IMR-90 (cell line): ENCODE data around the gene CDK11B. TPM values are rescaled to one million over a fixed set of nuclear protein-coding genes. Genes with fewer than 3 reads are reported as not detected.

Experiments
- ATAC-seq: fragments of 200-7000 bp; cut with Tn5 transposase; 2 replicates; pipeline ENCODE4 v1.9.1; 2020; ENCODE audit warnings: low read depth, mild to moderate bottlenecking, moderate library complexity
- BruUV-seq: library from RNA; stranded (reverse); fragments of 400-500 nt; replicated peaks from 2 replicates; lab custom pipeline; 2021; lab: Mats Ljungman, UMichigan
- CTCF ChIA-PET: fragments of 300-600 bp; formaldehyde crosslinking; extraction: SDS; loops from one replicate; lab custom pipeline; 2021; ENCODE audit warnings: antibody characterized with exemption; lab: Yijun Ruan, JAX
- POLR2A ChIA-PET: fragments of 300-600 bp; sonication (Branson Sonifier 250); formaldehyde crosslinking; loops from one replicate; lab custom pipeline; 2022; ENCODE audit warnings: antibody characterized with exemption; ENCODE audit not compliant: unreplicated experiment; lab: Charles Lee
- DNase-seq: peaks from one replicate; pipeline ENCODE4 v3.0.0; 2013
- H2AFZ ChIP-seq: replicated peaks from 2 replicates; pipeline ENCODE3; 2013; ENCODE audit warnings: low read length, mild to moderate bottlenecking; ENCODE audit not compliant: poor library complexity
- H2AK5ac ChIP-seq: 2 replicates; pipeline ENCODE4 v1.6.1; 2013; ENCODE audit warnings: low read depth, low read length, inconsistent platforms
- H2AK9ac ChIP-seq: replicated peaks from 2 replicates; pipeline ENCODE3; 2013; ENCODE audit warnings: mild to moderate bottlenecking, low read depth, low read length, moderate library complexity; ENCODE audit not compliant: poor library complexity
- H2BK120ac ChIP-seq: 2 replicates; pipeline ENCODE4 v1.6.1; 2013; ENCODE audit warnings: low read depth, low read length, inconsistent platforms
- H2BK15ac ChIP-seq: 3 replicates; pipeline ENCODE4 v1.6.1; 2013; ENCODE audit warnings: low read depth, low read length, inconsistent platforms
- H2BK20ac ChIP-seq: 2 replicates; pipeline ENCODE4 v1.6.1; 2013; ENCODE audit warnings: low read depth, mild to moderate bottlenecking, inconsistent platforms, low read length, moderate library complexity
- H2BK5ac ChIP-seq: 2 replicates; pipeline ENCODE4 v1.6.1; 2013; ENCODE audit warnings: mild to moderate bottlenecking, low read depth, low read length, inconsistent platforms; ENCODE audit not compliant: poor library complexity, severe bottlenecking
- H3K14ac ChIP-seq: replicated peaks from 2 replicates; pipeline ENCODE4 v1.6.1; 2013; ENCODE audit warnings: low read depth, low read length, inconsistent platforms
- H3K18ac ChIP-seq: 2 replicates; pipeline ENCODE4 v1.6.1; 2013; ENCODE audit warnings: low read depth, low read length, control low read depth
- H3K23ac ChIP-seq: 2 replicates; pipeline ENCODE4 v1.6.1; 2013; ENCODE audit warnings: low read depth, low read length, inconsistent platforms
- H3K27ac ChIP-seq: 2 replicates; pipeline ENCODE4 v1.5.1; 2013; ENCODE audit warnings: mild to moderate bottlenecking, control low read depth, low read length; ENCODE audit not compliant: insufficient read depth
- H3K27me3 ChIP-seq: 2 replicates; pipeline ENCODE4 v1.6.1; 2013; ENCODE audit warnings: low read length; ENCODE audit not compliant: control insufficient read depth, insufficient read depth
- H3K36me3 ChIP-seq: 2 replicates; pipeline ENCODE4 v1.6.1; 2013; ENCODE audit warnings: low read length, mixed read lengths; ENCODE audit not compliant: control insufficient read depth, insufficient read depth
- H3K4ac ChIP-seq: 2 replicates; pipeline ENCODE4 v1.6.1; 2013; ENCODE audit warnings: low read depth, low read length, inconsistent platforms
- H3K4me1 ChIP-seq: 2 replicates; pipeline ENCODE4 v1.6.1; 2013; ENCODE audit warnings: low read length, mixed read lengths; ENCODE audit not compliant: control insufficient read depth, insufficient read depth
- H3K4me2 ChIP-seq: 2 replicates; pipeline ENCODE4 v1.6.1; 2013; ENCODE audit warnings: low read depth, mild to moderate bottlenecking, control low read depth, low read length, moderate library complexity
- H3K4me3 ChIP-seq: 2 replicates; pipeline ENCODE4 v1.5.1; 2013; ENCODE audit warnings: low read depth, mild to moderate bottlenecking, control low read depth, low read length, moderate library complexity; ENCODE audit not compliant: insufficient read depth
- H3K56ac ChIP-seq: 2 replicates; pipeline ENCODE4 v1.6.1; 2013; ENCODE audit warnings: low read length, inconsistent platforms; ENCODE audit not compliant: insufficient read depth; ENCODE audit errors: extremely low read depth
- H3K79me1 ChIP-seq, 2 experiments: 2 replicates each; pipeline ENCODE4 v1.6.1; 2013; ENCODE audit warnings: low read length in 2 of 2, inconsistent platforms in 1 of 2, low read depth in 1 of 2
- H3K9ac ChIP-seq: 2 replicates; pipeline ENCODE4 v1.6.1; 2013; ENCODE audit warnings: low read depth, low read length, control low read depth
- H3K9me1 ChIP-seq: 2 replicates; pipeline ENCODE4 v1.6.1; 2013; ENCODE audit warnings: low read length, inconsistent platforms; ENCODE audit not compliant: insufficient read depth
- H3K9me3 ChIP-seq: 2 replicates; pipeline ENCODE4 v1.6.1; 2013; ENCODE audit warnings: low read length; ENCODE audit not compliant: control insufficient read depth, insufficient read depth
- H4K20me1 ChIP-seq: 2 replicates; pipeline ENCODE4 v1.6.1; 2013; ENCODE audit warnings: low read length, inconsistent platforms; ENCODE audit not compliant: insufficient read depth
- H4K5ac ChIP-seq: 2 replicates; pipeline ENCODE4 v1.6.1; 2013; ENCODE audit warnings: mild to moderate bottlenecking, low read depth, low read length, control low read depth
- H4K8ac ChIP-seq, 2 experiments: 2 replicates each; pipeline ENCODE4 v1.6.1; 2013; ENCODE audit warnings: low read depth in 2 of 2, low read length in 2 of 2, control low read depth in 1 of 2, inconsistent platforms in 1 of 2
- H4K91ac ChIP-seq: 2 replicates; pipeline ENCODE4 v1.6.1; 2013; ENCODE audit warnings: low read depth, low read length, inconsistent platforms; ENCODE audit not compliant: insufficient read depth
- BHLHE40 ChIP-seq: fragments of 150-350 bp; IDR thresholded peaks from 2 replicates; pipeline ENCODE4 v1.6.1; 2016; ENCODE audit warnings: mild to moderate bottlenecking, low read depth, low read length
- CEBPB ChIP-seq: IDR thresholded peaks from 2 replicates; pipeline ENCODE4 v1.6.1; 2012; ENCODE audit warnings: low read depth, low read length, improper control_type of control experiment
- FOS ChIP-seq: fragments of 150-350 bp; IDR thresholded peaks from 2 replicates; pipeline ENCODE4 v1.6.1; 2016; ENCODE audit warnings: low read depth, low read length
- MAFK ChIP-seq: IDR thresholded peaks from 2 replicates; pipeline ENCODE4 v1.6.1; 2012; ENCODE audit warnings: low read depth, low read length, improper control_type of control experiment
- MXI1 ChIP-seq: IDR thresholded peaks from 2 replicates; pipeline ENCODE4 v1.6.1; 2012; ENCODE audit warnings: low read depth, mild to moderate bottlenecking, low read length, moderate library complexity, borderline replicate concordance
- POLR2A ChIP-seq: IDR thresholded peaks from 2 replicates; pipeline ENCODE4 v1.6.1; 2012; ENCODE audit warnings: mild to moderate bottlenecking, low read depth, low read length
- RAD21 ChIP-seq: IDR thresholded peaks from 2 replicates; pipeline ENCODE4 v1.6.1; 2012; ENCODE audit warnings: low read length, improper control_type of control experiment
- RCOR1 ChIP-seq: IDR thresholded peaks from 2 replicates; pipeline ENCODE4 v1.6.1; 2012; ENCODE audit warnings: mild to moderate bottlenecking, low read length, improper control_type of control experiment; ENCODE audit not compliant: insufficient replicate concordance
- RFX5 ChIP-seq: IDR thresholded peaks from 2 replicates; pipeline ENCODE4 v1.8.0; 2012; ENCODE audit warnings: low read depth, mild to moderate bottlenecking, low read length, moderate library complexity
- SMC3 ChIP-seq: fragments of 150-350 bp; IDR thresholded peaks from 2 replicates; pipeline ENCODE4 v1.6.1; 2016; ENCODE audit warnings: low read depth, mild to moderate bottlenecking, antibody characterized with exemption, low read length, moderate library complexity
- WGBS, 2 experiments: methylation state at CpG; one replicate each; pipeline versions ENCODE4 v1.1.5 to v1.1.7; 2013; ENCODE audit warnings: missing lambda C conversion rate in 2 of 2; ENCODE audit not compliant: insufficient read length in 1 of 2; ENCODE audit errors: extremely low coverage in 2 of 2; 5-methylcytosine and 5-hydroxymethylcytosine counted together
- dilution Hi-C: fragments of 300-500 bp; cut with HindIII; formaldehyde crosslinking; loops from one replicate; pipeline ENCODE4 v1.14.3; 2018; ENCODE audit warnings: low sequenced_read_pairs; ENCODE audit not compliant: unreplicated experiment
- in situ Hi-C: fragments of 300-500 bp; cut with MboI; formaldehyde crosslinking; loops from 3 replicates; pipeline ENCODE4 v1.14.3; 2019; ENCODE audit warnings: low sequenced_read_pairs, inconsistent platforms, mixed read lengths
- intact Hi-C: fragments of 100-400 bp; cut with micrococcal nuclease; formaldehyde crosslinking; loops from 2 replicates; pipeline ENCODE4 v1.10.0; 2022
- polyA plus RNA-seq, 3 experiments: library from polyadenylated mRNA; depleted of rRNA; stranded (reverse); fragments of >200 nt; gene quantifications; 2 replicates each; pipeline ENCODE4 v1.2.3, GENCODE V29; 2012; ENCODE audit warnings: low replicate concordance in 1 of 3
- total RNA-seq: library from RNA; depleted of rRNA; stranded (reverse); fragments of >200 nt; gene quantifications from 2 replicates; pipeline ENCODE4 v1.2.3, GENCODE V29; 2012
- TF ChIP-seq, protein P1 (sequence below): fragments of 150-350 bp; IDR thresholded peaks from 2 replicates; pipeline ENCODE4 v1.6.1; 2016; ENCODE audit warnings: low read depth, mild to moderate bottlenecking, low read length, moderate library complexity, borderline replicate concordance
- TF ChIP-seq, protein P2 (sequence below): conservative IDR thresholded peaks from 2 replicates; pipeline ENCODE4 v1.5.1; 2012; ENCODE audit warnings: mild to moderate bottlenecking, low read depth, low read length, improper control_type of control experiment
- TF ChIP-seq, protein P3 (sequence below): fragments of 150-350 bp; IDR thresholded peaks from 2 replicates; pipeline ENCODE4 v1.6.1; 2017; ENCODE audit warnings: mild to moderate bottlenecking, antibody characterized with exemption, low read length, low read depth

CDK11B gene
- total and polyA plus RNA-seq, 2 of the 4 experiments (the other 2 are of a cell fraction), result 8.2 to 19.1 TPM

DNA sequence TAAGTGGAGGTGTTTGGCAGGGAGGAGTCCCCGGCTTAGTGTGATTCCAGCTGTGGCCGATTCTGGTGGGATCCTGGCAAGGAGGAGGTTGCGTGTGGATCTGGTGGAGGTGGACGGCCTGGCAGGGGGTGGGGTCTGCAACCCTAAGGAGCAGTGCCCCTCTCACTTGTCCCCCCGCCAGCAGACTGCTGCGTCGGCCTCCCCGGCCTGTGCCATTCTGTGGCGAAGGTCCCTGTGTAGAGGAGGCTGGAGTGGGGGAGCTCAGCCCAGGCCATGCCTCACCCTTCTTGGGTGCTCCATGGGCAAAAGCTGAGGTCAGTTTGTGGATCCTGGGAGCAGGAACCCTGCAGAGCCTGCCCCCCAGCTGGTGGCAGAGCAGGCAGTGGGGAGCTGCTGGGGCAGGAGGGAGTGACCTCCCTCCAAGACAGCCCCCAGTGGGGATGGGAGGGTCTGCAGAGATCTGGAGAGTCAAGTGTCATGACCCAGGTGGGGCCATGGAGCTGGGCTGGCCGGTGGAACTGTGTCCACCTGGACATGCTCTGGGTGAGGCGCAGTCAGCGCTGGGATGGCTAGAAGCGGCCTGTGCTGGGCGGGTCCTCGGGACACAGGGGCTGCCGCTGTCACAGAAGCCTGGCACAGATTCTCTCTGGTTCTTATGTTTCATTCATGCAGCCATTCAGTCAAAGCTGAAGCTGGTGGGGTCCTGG lies 38.2 kb downstream of the CDK11B start:
- Histone ChIP-seq H2AK9ac (no peak overlapping the region), H3K9ac (no peak overlapping the region), H2BK20ac (no peak overlapping the region), H2BK15ac (no peak overlapping the region), H2BK5ac (no peak overlapping the region), H3K27ac (no peak overlapping the region), H2BK120ac (no peak overlapping the region), H4K8ac (no peak overlapping the region), H4K20me1 (peaks cover 41% of the 10 kb centered on the region), H3K56ac (no peak overlapping the region), H3K4me1 (peaks cover 9% of the 10 kb centered on the region), H3K9me3 (no peaks in the 10 kb centered on the region), H3K79me1 (peaks cover 9 to 50% of the 10 kb centered on the region in 2 experiments; a peak in 3 of 4 replicates), H3K14ac (no peak overlapping the region), H3K18ac (no peak overlapping the region), H3K4me2 (no peak overlapping the region), H2AK5ac (no peak overlapping the region), H4K91ac (no peak overlapping the region), H3K27me3 (no peaks in the 10 kb centered on the region), H3K9me1 (peaks cover 3% of the 10 kb centered on the region; the same call in 1 of the 2 replicates), H3K36me3 (peaks cover 20% of the 10 kb centered on the region; the same call in 1 of the 2 replicates), H3K4me3 (no peak overlapping the region), H3K23ac (no peak overlapping the region), H2AFZ (no peak overlapping the region), H3K4ac (no peak overlapping the region), H4K5ac (no peak overlapping the region)
- WGBS, 2 experiments, result 33% methylated on average over 1 of the region's 16 CpGs; no CpG with 5 or more reads in 1 of the 2 experiments
- no peak for DNase-seq
- ChIA-PET CTCF (interaction anchor here (1.0 kb wide), 1 partner anchor 285 kb away, joined by 3 read pairs; no protein-coding TSS in a partner anchor), POLR2A (no interaction called here)
- in situ Hi-C loops (no loop called here), dilution Hi-C loops (no loop called here), intact Hi-C loops (no loop called here)
- TF ChIP-seq, protein P1, sequence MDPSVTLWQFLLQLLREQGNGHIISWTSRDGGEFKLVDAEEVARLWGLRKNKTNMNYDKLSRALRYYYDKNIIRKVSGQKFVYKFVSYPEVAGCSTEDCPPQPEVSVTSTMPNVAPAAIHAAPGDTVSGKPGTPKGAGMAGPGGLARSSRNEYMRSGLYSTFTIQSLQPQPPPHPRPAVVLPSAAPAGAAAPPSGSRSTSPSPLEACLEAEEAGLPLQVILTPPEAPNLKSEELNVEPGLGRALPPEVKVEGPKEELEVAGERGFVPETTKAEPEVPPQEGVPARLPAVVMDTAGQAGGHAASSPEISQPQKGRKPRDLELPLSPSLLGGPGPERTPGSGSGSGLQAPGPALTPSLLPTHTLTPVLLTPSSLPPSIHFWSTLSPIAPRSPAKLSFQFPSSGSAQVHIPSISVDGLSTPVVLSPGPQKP, result no peak
- TF ChIP-seq, protein P2, sequence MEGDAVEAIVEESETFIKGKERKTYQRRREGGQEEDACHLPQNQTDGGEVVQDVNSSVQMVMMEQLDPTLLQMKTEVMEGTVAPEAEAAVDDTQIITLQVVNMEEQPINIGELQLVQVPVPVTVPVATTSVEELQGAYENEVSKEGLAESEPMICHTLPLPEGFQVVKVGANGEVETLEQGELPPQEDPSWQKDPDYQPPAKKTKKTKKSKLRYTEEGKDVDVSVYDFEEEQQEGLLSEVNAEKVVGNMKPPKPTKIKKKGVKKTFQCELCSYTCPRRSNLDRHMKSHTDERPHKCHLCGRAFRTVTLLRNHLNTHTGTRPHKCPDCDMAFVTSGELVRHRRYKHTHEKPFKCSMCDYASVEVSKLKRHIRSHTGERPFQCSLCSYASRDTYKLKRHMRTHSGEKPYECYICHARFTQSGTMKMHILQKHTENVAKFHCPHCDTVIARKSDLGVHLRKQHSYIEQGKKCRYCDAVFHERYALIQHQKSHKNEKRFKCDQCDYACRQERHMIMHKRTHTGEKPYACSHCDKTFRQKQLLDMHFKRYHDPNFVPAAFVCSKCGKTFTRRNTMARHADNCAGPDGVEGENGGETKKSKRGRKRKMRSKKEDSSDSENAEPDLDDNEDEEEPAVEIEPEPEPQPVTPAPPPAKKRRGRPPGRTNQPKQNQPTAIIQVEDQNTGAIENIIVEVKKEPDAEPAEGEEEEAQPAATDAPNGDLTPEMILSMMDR, result no peak
- TF ChIP-seq MAFK, result no peak
- no peak for TF ChIP-seq CEBPB
- TF ChIP-seq RAD21, result no peak
- TF ChIP-seq FOS, result no peak
- TF ChIP-seq RCOR1, result no peak
- TF ChIP-seq SMC3, result no peak
- TF ChIP-seq, protein P3, sequence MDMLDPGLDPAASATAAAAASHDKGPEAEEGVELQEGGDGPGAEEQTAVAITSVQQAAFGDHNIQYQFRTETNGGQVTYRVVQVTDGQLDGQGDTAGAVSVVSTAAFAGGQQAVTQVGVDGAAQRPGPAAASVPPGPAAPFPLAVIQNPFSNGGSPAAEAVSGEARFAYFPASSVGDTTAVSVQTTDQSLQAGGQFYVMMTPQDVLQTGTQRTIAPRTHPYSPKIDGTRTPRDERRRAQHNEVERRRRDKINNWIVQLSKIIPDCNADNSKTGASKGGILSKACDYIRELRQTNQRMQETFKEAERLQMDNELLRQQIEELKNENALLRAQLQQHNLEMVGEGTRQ, result no peak
- TF ChIP-seq MXI1, result no peak
- TF ChIP-seq POLR2A, result no peak
- TF ChIP-seq RFX5, result no peak
- no peak for TF ChIP-seq BHLHE40
- ATAC-seq, result no peak
- no TSS peak for BruUV-seq
